Immature natural killer cell (primary cell): ENCODE results near the gene TNP2. TPM values are rescaled to one million over a fixed set of nuclear protein-coding genes. Genes with fewer than 3 reads are reported as not detected.

Experiments
- DNase-seq, 3 donors: peaks; one replicate each; pipeline ENCODE4 v3.0.0; 2022; ENCODE audit warnings: mixed read lengths in 1 of 3
- H3K27ac Mint-ChIP-seq, 6 donors: one replicate each; pipeline ENCODE4 v1.8.0; 2020; ENCODE audit warnings: mixed read lengths in 6 of 6, mild to moderate bottlenecking in 5 of 6, inconsistent platforms in 4 of 6, moderate library complexity in 3 of 6
- H3K27me3 Mint-ChIP-seq, 3 donors: one replicate each; pipeline ENCODE4 v1.8.0; 2020 to 2021; ENCODE audit warnings: low read depth in 3 of 3, mild to moderate bottlenecking in 3 of 3, mixed read lengths in 3 of 3, moderate library complexity in 3 of 3, inconsistent platforms in 1 of 3
- H3K36me3 Mint-ChIP-seq, 3 donors: one replicate each; pipeline ENCODE4 v1.8.0; 2020; ENCODE audit warnings: mixed read lengths in 3 of 3, inconsistent platforms in 2 of 3, mild to moderate bottlenecking in 2 of 3
- H3K4me1 Mint-ChIP-seq, 2 donors: one replicate each; pipeline ENCODE4 v1.8.0; 2020; ENCODE audit warnings: inconsistent platforms in 2 of 2, mild to moderate bottlenecking in 2 of 2, mixed read lengths in 2 of 2, moderate library complexity in 1 of 2
- H3K4me3 Mint-ChIP-seq, 5 donors: one replicate each; pipeline ENCODE4 v1.8.0; 2020; ENCODE audit warnings: mild to moderate bottlenecking in 5 of 5, mixed read lengths in 5 of 5, inconsistent platforms in 3 of 5, moderate library complexity in 3 of 5
- H3K9me3 Mint-ChIP-seq, 6 donors: one replicate each; pipeline ENCODE4 v1.8.0; 2020; ENCODE audit warnings: mild to moderate bottlenecking in 6 of 6, mixed read lengths in 6 of 6, inconsistent platforms in 4 of 6, moderate library complexity in 3 of 6
- polyA plus RNA-seq, 3 donors: library from polyadenylated mRNA; unstranded; fragments of 300-500 nt; fragmentation: Illumina TruSeq; gene quantifications; one replicate each; pipeline ENCODE4 v1.2.3, GENCODE V29; 2021

The TNP2 gene
- polyA plus RNA-seq, 3 donors from 2014 or later = not detected

DNA sequence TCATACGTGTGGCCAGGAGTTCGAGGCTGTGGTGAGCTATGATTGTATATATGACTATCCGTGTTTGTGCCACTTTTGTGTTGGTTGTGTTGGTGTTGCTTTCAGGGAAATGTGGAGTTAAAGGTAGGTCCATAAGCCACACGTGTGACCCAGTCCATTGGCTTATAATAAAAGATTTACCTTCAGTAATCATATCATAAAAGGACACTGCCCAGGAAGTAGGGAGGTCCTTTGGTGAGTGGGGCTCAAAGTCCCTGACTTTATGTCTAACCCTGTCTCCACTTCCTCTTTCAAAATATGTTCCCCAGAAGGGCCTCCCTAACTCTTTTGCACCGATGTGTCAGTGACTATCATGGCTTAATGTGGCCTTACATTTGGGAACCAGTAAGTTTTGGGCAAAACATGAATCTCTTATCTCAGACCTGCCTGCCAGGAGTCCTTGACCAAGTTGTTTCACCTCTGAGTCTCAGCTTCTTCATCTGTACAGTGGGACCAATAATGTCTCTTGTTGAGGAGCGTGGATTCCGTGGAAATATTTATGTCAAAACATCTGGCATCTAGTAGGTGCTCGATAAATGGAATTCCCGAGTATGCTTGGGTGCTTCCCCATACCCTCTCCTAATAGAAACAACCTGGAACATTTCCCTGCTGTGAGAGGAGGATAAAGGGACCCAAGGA, 4.8 kb downstream of the TNP2 start:
- no peak for DNase-seq
- H3K9me3 Mint-ChIP-seq = no peaks in the 10 kb centered on the region
- H3K36me3 Mint-ChIP-seq = no peaks in the 10 kb centered on the region
- H3K27me3 Mint-ChIP-seq = peaks cover 2 to 11% (median 8%) of the 10 kb centered on the region in 3 donors
- H3K27ac Mint-ChIP-seq = peak overlapping the region in 1 of 6 donors; percentile 11
- no peak overlapping the region for H3K4me3 Mint-ChIP-seq
- H3K4me1 Mint-ChIP-seq = peaks cover 10 to 11% of the 10 kb centered on the region in 2 donors

DNA sequence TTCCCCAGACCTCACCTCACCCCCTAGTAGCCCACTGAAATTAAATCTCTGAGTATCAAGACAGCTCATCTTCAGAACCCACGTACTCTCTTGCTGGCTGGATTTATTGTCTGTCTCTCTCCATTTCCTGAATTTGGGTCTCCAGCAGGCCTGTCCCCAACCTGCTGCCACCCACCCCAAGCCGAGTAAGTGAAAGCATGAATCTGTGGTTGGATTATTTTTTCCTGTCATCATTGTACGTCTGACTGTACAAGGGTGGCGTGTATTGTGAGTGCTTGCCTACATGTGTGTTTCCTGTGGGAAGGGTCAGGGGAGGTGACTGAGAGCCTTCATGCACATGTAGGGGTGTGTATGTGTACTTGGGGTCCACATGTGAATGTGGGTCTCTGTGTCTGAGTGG, 5.4 kb downstream of the TNP2 start:
- Mint-ChIP-seq H3K27ac (peak overlapping the region in 3 of 6 donors; percentile 11 to 31 (median 13)), H3K36me3 (no peaks in the 10 kb centered on the region)
- peak in 2 of 3 donors; percentile 30 to 32 for DNase-seq

DNA sequence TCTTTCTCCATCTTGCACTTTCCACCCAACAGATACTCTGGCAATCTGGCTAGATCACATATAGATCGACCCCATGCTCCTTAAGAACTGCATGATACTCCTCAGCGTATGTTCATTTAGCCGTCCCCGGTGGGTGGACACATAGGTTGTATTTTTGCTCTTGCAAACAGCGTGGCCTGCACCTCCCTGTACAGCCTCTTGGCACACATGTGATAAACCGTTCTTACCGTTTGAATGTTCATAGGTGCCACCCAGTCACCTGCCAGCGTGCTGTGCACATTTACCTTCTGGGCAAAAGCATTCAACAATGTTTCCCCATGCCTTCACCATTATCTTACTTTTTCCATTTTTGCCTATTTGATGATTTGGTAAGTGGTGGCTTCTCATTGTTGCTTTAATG, 6.2 kb downstream of the TNP2 start:
- Mint-ChIP-seq H3K36me3 (no peaks in the 10 kb centered on the region), H3K27ac (no peak overlapping the region), H3K4me3 (no peak overlapping the region), H3K27me3 (peaks cover 2 to 7% (median 7%) of the 10 kb centered on the region in 3 donors), H3K4me1 (peaks cover 21 to 25% of the 10 kb centered on the region in 2 donors), H3K9me3 (no peaks in the 10 kb centered on the region)
- no peak for DNase-seq

More for the DNA sequence above, 5.4 kb downstream of the TNP2 start:
- H3K9me3 Mint-ChIP-seq = no peaks in the 10 kb centered on the region
- peaks cover 14 to 16% of the 10 kb centered on the region in 2 donors for H3K4me1 Mint-ChIP-seq
- no peak overlapping the region for H3K4me3 Mint-ChIP-seq
- peaks cover 2 to 11% (median 8%) of the 10 kb centered on the region in 3 donors for H3K27me3 Mint-ChIP-seq

DNA sequence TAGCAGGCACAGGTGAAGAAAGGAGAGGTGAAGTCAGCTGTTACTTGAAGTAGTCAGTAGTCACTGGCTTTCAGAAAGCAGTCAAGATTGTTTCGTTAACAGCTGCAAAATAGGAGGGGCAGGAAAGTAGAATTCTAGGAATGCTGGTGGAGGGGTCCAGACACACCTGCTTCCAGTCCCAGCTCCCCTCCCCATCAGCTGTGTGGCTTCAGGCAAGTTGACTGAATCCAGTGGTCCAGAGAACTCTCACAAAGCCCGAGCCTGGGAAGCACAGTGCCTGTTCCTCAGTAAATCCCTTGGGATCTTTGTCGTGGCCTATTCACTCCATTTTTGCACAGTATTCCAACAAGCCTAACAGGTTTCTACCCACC, 8.5 kb downstream of the TNP2 start:
- peaks cover 3 to 10% (median 7%) of the 10 kb centered on the region in 3 donors for H3K27me3 Mint-ChIP-seq
- no peak overlapping the region for H3K27ac Mint-ChIP-seq
- H3K4me1 Mint-ChIP-seq = peaks cover 34 to 36% of the 10 kb centered on the region in 2 donors
- no peak overlapping the region for H3K4me3 Mint-ChIP-seq
- H3K9me3 Mint-ChIP-seq = no peaks in the 10 kb centered on the region
- H3K36me3 Mint-ChIP-seq = no peaks in the 10 kb centered on the region
- DNase-seq = no peak

DNA sequence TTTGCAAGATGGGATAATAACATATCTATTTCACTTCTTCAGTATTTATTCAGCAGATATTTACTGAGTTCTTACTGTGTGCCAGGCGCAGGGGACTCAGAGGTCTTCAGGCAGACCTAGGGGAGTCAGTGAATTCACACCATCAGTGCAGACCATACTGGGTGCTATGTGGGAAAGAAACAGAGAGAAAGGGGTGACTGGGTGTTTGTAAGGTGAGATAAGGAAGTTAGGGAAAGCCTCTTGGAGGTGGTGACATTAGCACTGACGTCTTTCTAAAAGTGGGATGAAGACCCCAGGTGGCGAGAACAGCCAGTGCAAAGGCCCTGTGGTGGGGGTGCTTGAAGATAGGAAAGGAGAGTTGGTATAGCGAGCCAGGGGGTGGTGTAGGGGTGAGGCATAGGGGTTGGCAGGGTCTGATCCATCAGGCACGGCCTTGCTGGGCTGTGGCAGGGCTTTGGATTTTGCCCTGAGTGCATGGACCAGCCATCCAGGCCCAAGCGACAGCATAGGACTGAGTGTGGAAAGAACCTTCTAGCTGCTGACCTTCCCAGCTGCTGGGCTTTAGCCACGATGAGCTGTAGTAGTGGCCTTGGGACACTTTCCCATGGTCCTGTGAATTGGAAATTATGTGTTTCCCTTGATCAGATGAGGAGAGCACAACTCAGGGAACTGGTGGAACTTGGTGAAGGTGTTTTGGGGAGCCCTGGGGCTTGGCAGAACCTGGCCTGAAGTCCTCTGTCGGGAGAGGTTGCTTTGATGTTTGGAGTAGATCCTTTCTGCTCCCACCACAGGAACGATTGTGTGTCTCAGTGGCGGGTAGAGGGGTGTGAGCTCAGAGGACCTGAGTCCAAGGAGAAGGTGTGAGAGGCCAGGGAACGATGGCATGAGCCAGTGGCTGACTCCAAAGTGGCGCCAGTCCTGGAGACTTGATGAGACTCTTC, 9.2 kb downstream of the TNP2 start:
- H3K27ac Mint-ChIP-seq = peak overlapping the region in 4 of 6 donors; percentile 29 to 50 (median 40)
- H3K4me1 Mint-ChIP-seq = peaks cover 34 to 36% of the 10 kb centered on the region in 2 donors
- no peak for DNase-seq
- no peaks in the 10 kb centered on the region for H3K9me3 Mint-ChIP-seq
- H3K27me3 Mint-ChIP-seq = peaks cover 4 to 11% (median 7%) of the 10 kb centered on the region in 3 donors
- peak overlapping the region in 1 of 5 donors; percentile 67 for H3K4me3 Mint-ChIP-seq
- H3K36me3 Mint-ChIP-seq = no peaks in the 10 kb centered on the region

DNA sequence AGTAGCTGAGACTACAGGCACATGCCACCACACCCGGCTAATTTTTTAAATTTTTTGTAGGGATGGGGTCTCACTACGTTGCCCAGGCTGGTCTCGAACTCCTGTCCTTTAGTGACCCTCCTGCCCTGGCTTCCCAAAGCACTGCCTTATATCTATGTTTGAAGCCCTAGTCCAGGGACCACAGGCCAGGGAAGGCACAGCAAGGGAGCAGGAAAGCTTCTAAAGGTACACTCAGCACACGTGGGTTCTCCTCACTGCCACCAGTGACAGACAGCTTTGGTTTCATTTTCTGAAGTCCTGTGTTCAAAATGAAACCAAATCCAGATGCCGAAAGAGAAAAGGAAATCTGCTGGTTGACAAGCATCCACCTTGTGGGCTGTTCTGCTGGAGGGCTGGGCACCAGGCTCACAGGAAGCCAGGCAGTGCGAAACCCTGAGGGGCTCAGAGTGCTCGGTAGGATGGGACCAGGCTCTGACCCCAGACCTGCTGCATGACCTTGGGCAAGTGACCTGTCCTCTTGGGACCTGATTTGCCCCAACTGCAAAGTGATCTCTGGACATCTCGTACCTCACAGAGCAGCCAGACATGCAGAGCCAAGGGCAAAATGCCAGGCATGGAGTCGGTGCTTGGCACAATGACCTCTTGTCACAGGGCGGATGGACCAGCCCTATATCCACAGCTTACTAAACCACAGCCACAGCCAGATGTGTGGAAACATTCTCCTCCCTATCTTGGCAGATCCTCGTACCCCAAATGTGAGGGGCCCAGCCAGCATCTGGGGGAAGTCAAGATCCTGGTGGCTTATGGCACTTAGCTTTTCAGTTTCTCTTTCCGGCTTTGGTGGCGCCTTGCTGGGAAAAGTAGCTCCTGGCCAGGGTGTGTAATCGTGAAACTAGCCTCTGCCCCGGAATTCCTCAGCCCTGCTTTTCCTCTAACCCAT, 10.3 kb downstream of the TNP2 start:
- peaks cover 4 to 9% (median 7%) of the 10 kb centered on the region in 3 donors for H3K27me3 Mint-ChIP-seq
- peak; percentile 53 to 64 (median 57) for DNase-seq
- peaks cover 34 to 35% of the 10 kb centered on the region in 2 donors for H3K4me1 Mint-ChIP-seq
- peak overlapping the region; percentile 62 to 72 (median 67) for H3K4me3 Mint-ChIP-seq
- H3K27ac Mint-ChIP-seq = peak overlapping the region; percentile 53 to 78 (median 60)
- H3K9me3 Mint-ChIP-seq = no peaks in the 10 kb centered on the region
- no peaks in the 10 kb centered on the region for H3K36me3 Mint-ChIP-seq

DNA sequence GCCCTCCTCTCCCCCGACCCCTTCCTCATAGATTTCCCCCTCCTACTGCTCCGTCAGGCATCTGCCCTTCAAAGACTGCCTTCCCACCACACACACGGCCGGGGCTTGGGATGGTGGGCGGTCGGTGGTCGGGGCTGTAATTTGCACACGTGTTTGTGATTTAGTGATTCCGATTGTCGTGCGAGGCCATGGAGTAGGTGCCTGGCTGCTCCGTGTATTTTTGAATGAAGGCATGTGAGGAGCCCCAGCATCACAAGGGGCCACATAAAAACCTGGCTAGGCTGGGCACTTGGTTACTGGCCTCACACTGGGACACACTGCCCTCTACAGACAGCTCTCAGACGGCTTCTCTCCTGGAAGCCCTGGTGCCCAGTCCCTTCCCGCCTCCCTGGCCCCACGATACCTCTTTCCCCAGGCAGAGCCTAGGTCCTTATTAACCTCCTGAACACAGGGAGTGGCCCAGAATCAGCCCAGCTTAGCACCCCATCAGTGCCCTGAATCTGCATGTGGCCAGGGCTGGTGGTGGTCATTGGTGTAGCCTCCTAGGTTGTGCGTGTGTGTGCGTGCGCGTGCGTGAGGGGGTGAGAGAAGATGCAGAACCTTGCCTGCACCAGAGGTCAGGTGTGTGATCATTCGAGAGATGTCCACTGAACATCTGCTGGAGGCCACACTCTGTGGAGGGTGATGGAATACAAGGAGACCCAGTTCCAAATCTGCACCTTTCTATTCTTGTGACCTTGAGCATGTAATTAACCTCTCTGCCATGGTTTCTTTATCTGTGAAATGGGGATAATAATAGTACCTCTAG, 11.8 kb downstream of the TNP2 start:
- DNase-seq = peak; percentile 61 to 71 (median 68)
- Mint-ChIP-seq H3K9me3 (no peaks in the 10 kb centered on the region), H3K36me3 (peaks cover 0 to 3% (median 0%) of the 10 kb centered on the region in 3 donors), H3K27ac (peak overlapping the region; percentile 74 to 95 (median 92)), H3K27me3 (peaks cover 4 to 14% (median 14%) of the 10 kb centered on the region in 3 donors), H3K4me3 (peak overlapping the region; percentile 94 to 97 (median 96)), H3K4me1 (peaks cover 44 to 46% of the 10 kb centered on the region in 2 donors)

DNA sequence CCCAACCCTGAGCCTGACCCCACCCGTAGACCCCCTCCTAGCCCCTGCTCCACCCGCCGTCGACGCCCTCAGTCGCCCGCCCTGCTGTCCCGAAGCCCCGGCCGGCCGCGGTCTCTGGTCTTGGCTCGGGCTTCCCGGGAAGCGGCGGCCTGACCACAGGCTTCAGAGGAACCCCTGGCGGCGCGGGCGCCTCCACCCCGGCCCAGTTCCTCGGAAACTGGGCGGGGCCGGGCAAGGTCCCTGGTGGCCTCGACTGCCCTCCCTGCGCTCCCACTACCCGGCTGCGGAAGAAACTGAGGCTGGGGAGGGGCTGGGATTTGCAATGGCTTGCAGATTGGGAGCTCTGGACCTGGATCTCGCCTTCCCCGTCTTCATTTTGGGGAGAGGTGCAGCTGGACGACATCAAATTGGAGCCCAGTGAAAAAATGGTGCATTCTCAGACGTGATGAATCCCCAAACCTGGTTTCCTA, 12.4 kb downstream of the TNP2 start:
- H3K4me3 Mint-ChIP-seq = peak overlapping the region; percentile 94 to 97 (median 96)
- no peaks in the 10 kb centered on the region for H3K9me3 Mint-ChIP-seq
- H3K27me3 Mint-ChIP-seq = peaks cover 9 to 19% (median 18%) of the 10 kb centered on the region in 3 donors
- H3K4me1 Mint-ChIP-seq = peaks cover 50 to 53% of the 10 kb centered on the region in 2 donors
- peak overlapping the region; percentile 86 to 97 (median 96) for H3K27ac Mint-ChIP-seq
- DNase-seq = peak in 1 of 3 donors; percentile 22
- peaks cover 0 to 5% (median 3%) of the 10 kb centered on the region in 3 donors for H3K36me3 Mint-ChIP-seq

DNA sequence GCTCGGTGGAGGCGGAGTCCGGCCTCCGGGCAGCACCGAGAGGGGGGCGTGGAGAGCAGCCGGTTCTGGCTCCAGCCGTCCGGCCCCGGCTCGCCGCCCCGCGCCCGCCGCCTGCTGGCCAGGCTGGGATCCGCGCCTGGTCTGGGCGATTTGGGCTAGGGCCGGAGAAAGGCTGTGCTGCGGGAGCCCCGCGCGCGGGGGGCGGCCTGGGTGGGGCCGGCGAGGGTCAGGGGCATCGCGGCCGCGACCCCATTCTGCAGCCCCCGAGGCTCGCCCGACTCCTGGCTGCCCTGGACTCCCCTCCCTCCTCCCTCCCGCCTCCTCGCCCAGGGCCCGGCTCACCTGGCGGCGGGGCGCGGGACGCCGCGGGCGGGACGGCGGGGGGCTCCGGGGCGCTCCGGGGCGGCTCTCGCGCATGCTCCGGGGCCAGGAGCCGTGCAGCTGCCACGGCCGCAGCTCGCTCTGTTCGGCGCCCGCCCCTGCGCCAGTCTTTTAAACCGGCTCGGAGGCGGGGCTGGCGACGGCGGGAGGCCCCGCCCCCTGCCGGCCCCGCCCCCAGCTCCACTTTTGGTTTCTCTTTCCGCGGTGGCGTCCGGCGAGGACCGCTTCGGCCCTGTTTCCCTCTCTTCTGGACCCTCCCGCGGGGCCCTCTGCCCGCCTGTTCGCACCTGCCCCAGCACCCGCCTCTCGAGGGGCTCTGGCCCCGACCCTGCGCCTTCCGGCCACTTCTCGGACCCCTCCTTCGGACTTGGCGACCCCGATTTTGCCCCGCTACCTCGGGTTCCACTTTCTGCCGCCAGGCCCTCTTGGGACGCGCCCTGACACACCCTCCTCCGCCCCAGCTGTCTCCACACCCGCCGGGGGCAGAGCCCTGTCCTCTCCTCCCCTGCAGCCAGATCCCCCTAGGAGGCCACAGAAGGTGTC, 13.1 kb downstream of the TNP2 start, which contains the start of gene SOCS1:
TSS of gene SOCS1 (minus strand) at position 468 of the 924 bp plus-strand sequence. CDS start 726 bp downstream, outside the sequence.
- Mint-ChIP-seq H3K4me3 (peak within 1 kb of the TSS; percentile 94 to 97 (median 96)), H3K27ac (peak within 1 kb of the TSS; percentile 86 to 97 (median 96)), H3K4me1 (peaks cover 54 to 57% of the 10 kb centered on the region in 2 donors), H3K27me3 (peaks cover 9 to 19% (median 18%) of the 10 kb centered on the region in 3 donors), H3K9me3 (no peaks in the 10 kb centered on the region), H3K36me3 (peaks cover 0 to 5% (median 3%) of the 10 kb centered on the region in 3 donors)
- DNase-seq = peak; percentile 81 to 87 (median 87)

DNA sequence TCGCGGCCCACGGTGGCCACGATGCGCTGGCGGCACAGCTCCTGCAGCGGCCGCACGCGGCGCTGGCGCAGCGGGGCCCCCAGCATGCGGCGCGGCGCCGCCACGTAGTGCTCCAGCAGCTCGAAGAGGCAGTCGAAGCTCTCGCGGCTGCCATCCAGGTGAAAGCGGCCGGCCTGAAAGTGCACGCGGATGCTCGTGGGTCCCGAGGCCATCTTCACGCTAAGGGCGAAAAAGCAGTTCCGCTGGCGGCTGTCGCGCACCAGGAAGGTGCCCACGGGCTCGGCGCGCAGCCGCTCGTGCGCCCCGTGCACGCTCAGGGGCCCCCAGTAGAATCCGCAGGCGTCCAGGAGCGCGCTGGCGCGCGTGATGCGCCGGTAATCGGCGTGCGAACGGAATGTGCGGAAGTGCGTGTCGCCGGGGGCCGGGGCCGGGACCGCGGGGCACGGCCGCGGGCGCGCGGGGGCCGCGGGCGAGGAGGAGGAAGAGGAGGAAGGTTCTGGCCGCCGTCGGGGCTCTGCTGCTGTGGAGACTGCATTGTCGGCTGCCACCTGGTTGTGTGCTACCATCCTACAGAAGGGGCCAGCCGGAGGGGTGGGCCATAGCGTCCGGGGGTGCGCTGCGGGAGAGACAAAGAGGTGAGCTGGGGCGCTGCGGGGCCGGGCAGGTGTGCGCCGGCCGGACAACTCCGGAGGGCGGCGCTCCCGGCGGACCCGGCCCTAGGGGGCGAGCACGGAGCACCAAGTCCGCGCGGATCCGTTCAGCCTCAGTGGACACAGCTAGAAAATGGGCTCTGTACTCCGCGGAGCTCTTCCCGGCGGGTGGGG, 14.0 kb downstream of the TNP2 start:
- H3K27me3 Mint-ChIP-seq = peaks cover 10 to 23% (median 18%) of the 10 kb centered on the region in 3 donors
- peaks cover 60% of the 10 kb centered on the region in 2 donors for H3K4me1 Mint-ChIP-seq
- H3K36me3 Mint-ChIP-seq = peaks cover 0 to 5% (median 3%) of the 10 kb centered on the region in 3 donors
- H3K4me3 Mint-ChIP-seq = peak overlapping the region; percentile 70 to 85 (median 84)
- peak overlapping the region in 4 of 6 donors; percentile 27 to 93 (median 72) for H3K27ac Mint-ChIP-seq
- H3K9me3 Mint-ChIP-seq = no peaks in the 10 kb centered on the region
- peak; percentile 66 to 76 (median 69) for DNase-seq
